Measurements from ENCODE around the gene PPFIA1.

- no peak for TF ChIP-seq CTCF (IDR thresholded peaks at IDR 0.05)
- TF ChIP-seq POLR2A (IDR thresholded peaks at IDR 0.05): no peak
- no peak for TF ChIP-seq POLR2AphosphoS5 (IDR thresholded peaks at IDR 0.05)
Observed at GRCh38 chr11:70298243-70298915, 27.9 kb downstream of the PPFIA1 start.
